GM19438 (cell line): ENCODE data around the gene PPL.

Experiments used
- ATAC-seq: cut with Tn5 transposase; IDR thresholded peaks from one replicate; pipeline ENCODE4 v1.9.1; 2021; ENCODE audit warnings: low read depth; ENCODE audit not compliant: unreplicated experiment

Gene PPL

DNA sequence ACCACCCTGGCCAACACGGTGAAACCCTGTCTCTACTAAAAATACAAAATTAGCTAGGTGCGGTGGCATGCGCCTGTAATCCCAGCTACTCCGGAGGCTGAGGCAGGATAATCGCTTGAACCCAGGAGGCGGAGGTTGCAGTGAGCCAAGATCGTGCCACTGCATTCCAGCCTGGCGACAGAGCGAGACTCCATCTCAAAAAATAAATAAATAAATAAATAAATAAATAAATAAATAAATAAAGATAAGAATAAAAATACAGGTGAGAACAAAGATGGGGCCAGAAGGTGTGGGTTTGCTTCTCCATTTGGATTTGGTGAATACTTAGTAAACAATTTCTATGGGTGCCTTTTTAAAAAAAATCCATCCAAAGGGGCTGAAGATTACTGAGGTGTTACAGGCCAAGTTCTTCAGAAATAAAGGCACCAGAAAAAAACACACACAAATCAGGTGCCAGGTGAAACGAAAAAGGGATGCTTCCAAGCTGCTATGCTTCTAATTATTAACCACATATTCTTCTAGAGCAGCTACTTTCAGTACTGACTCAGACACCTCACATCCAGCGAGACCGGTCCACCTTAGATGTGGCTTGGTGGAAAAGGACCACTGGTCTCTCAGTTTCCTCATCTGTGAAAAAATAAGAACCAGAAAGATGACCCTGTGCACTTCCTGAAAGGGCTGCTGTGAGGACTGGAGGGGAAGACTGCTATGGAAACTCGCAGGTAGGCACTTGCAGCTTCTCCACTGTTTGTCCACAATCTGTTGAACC lies 99.0 kb downstream of the PPL start:
- ATAC-seq = no peak

DNA sequence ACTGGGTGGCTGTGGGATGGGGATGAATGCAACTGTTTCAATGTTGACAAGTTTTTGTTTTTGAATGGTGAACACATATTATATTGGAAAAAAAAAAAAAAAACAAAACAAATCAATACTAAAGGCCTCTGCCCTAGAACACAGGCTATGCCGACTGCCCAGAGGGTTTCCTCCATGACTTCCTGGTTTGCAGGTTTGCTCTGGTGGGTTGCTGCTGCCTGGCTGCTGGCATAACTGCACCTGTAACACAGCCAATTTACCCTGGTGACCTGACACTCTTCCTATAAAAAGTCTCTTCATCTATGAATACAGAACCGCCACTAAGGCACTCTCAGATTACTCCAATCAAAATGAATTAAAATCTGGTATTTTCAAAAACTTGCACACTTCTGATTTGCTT lies 100.2 kb downstream of the PPL start:
- ATAC-seq = no peak

GRCh38 chr16:4833584-4833983 lies 103.4 kb downstream of the PPL start:
- no peak for ATAC-seq

DNA sequence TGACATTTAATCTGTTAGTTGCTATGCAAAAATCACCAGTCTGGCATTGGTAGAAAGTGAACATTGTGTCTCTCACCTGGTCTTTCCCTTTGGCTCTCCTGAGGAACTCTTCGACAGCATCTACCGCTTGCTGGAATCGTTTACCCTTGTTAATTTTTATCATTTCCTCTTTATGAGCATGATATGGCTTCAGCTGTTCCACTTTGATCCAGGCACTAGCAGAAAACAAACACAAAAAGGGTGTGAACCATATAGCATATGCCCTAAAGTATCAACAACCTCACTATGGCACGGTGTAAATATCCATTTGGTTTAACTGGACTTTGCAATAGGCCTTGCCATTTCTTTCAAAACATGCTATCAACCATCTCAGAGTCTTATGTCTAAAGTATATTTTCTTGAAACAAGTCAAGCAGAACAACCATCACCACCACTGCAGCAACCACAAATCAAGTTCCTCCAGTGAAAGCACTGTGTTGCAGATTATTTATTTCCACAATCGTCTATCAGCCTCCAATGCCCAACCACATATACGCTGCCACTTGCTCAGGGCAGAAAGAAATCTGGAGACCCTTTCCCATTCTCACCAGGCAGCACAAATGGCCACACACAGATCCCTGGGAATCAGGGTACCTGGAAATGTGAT lies 104.1 kb downstream of the PPL start:
- no peak for ATAC-seq
